GM19372 (cell line): ENCODE results near the gene ZCCHC24.
"Not testable (repeated sequence)": the region's sequence is repeated elsewhere in the genome, so short reads cannot be mapped to it uniquely, and the experiment has no call there.

Experiments
- ATAC-seq: cut with Tn5 transposase; IDR thresholded peaks from one replicate; pipeline ENCODE4 v1.9.1; 2021; ENCODE audit warnings: mild to moderate bottlenecking, low read depth, moderate library complexity; ENCODE audit not compliant: unreplicated experiment

Gene ZCCHC24

DNA sequence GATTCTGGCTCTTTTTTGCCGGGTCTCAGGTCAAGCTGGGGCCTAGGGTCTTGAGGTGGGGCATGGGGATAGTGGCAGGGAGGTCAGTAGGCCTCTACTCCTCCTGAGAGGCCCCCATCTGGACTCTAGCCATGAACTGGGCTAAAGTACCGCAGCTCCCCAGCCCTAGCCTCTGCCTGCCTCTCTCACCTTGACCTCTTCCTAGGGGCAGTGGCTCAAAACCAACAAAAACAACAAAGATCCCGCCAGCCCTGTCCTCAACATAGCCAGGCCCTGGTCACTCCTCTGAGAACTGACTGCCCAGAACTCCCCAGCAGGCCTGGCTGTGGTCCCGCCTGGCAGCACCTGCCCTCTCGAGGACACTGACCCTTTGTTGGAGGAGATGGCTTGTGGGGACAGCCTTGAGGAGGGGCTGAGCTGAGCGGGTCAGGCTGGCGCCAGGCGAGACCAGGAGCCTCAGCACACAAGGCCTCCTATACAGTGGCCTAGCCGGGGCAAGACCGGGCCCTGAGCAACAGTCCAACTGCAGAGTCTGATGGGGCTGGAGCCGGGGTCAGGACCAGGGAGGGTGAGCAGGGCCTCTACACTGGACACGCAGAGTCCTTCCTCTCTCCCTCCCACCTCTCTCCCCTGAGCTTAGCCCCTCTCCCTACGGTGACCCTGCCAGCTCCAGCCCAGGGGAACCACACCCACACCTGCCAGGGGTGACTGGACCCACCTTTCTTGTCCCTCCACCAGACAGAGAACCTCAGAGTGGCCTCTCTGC, 109.8 kb downstream of the ZCCHC24 start:
- no peak for ATAC-seq

GRCh38 chr10:79335094-79335469, 110.3 kb downstream of the ZCCHC24 start:
- no peak for ATAC-seq

DNA sequence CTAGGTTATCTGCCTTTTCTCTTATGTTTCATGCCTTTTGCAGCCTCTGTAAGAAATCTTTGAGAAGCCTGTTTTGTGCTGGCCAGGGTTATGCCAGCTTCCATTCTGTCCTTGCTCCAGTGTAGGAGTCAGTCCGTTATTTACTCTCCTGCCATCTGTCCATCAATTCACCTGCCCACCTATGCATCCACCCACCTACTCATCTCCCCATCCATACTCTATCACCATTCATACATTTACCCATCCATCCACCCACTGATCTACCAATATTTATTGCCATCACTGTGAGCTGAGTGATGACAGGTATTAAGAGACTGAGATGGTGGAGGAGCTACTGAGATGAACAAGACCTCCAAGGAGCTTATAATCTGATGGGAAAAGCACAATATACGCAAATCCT, 110.9 kb downstream of the ZCCHC24 start:
- no peak for ATAC-seq

DNA sequence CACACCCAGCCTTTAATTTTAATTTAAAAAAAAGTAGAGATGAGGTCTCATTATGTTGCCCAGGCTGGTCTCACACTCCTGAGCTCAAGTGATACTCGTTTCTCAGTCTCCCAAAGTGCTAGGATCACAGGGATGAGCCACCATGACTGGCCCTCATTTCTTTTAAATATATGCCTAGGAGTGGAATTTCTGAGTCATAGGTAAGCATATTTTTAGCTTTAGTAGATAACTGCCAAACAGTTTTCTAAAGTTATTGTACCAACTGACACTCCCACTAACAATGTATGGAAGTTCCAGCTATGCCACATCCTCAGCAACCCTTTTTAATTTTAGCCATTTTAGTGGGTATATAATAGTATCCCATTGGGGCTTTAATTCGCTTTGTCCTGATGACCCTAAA, 111.9 kb downstream of the ZCCHC24 start:
- no peak for ATAC-seq

GRCh38 chr10:79332610-79333315, 112.7 kb downstream of the ZCCHC24 start:
- not testable (repeated sequence) for ATAC-seq
